ENCODE data around the gene FNDC7.

Gene FNDC7

DNA sequence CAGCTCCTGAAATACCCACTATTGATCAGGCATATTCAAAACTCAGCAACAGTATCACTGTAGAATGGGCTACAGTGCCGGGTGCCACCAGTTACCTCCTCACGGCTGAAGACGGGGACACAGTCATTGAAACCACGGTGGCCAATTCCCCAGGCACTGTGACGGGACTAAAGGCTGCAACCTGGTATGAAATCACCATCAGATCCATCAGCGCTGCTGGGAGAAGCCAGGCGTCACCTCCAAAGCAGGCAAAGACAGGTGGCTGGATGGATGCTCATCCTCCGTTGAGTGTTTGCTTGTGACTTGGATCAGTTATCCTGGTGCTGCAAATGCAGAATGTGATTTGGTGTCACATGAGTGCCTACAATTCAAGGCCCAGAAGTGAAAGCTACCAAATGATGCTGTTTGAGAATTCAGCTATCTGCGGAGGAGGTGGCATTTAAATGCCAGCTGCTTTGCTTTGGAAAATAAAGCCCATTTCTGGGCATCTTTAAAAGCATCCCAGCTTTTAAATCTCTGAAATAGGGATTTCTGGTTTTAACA, 5.1 kb downstream of the FNDC7 start:
- TF ChIP-seq GATA2 (IDR thresholded peaks at IDR 0.05; ENCODE audit: low read depth, low read length), result no peak
- TF ChIP-seq GATA3 (IDR thresholded peaks at IDR 0.05; ENCODE audit: low read depth, low read length), result no peak

DNA sequence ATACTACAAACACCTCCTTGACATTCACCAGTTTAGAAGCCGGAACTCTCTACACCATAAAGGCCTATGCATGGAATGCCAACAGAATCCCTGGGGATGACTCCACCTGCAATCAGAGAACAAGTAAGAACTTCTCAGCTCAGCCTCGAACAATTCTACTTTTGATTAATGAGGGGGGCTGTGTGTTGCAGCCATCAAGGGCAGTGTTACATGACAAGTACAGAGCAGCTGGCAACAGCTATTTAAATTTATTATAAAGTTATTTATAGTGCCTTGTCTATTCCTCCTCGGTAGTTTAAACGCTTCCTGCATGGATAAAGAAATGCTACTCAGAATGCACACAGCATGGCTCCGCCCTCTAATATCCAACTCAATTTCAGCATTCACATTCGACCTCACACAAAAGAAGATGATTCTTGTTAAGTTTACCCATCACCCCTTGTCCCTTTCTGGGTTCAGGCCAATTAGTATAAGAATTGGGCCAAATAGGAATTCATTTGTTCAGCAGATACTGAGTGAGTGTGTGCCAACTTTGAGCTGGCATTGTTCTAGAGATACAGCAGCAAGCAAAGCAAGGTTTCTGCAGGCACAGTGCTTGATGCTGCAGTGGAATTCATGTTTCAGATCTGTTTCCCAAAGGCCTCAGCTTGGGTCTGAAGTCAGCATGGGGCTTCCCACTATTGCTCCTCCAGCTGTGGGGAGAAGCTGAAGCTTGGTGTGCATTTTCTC, 6.4 kb downstream of the FNDC7 start:
- TF ChIP-seq GATA2 (IDR thresholded peaks at IDR 0.05; ENCODE audit: low read depth, low read length) (no peak), GATA3 (IDR thresholded peaks at IDR 0.05; ENCODE audit: low read depth, low read length) (no peak)

DNA sequence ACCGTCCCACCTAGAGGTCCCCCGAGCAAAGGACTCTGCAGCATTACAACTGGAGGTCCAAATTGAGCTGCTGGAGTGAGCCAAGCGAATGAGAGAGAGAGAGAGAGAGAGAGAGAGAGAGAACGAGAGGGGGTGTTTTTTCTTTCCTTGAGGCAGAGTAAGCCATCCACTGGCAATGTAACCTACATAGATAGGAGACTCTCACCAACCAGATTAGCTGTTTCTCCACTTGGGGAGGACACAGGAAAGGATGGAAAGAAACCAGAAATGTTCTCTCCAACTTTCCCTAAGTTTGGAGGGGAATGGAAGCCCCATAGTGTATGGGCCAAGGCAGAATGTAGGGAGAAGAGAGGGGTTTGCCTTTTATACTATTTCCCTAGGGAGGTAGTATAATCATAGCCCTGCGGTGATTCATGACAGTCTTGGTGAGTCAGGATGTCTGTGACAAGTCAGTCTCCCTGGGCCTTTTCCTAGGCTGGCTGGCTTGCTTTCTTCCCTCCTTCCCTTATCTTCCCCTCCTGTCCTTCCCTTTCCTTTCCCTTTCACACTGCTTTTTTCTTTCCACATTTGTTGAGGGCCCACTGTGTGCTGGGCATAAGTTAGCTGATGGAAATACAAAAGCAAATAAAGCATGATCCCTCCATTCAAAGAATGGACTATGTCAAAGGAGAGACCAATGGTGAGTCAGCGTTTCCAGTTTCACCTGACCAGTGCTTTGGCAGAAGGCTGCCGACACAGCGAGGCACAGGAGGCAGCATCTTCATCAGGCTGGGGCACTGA, 7.1 kb downstream of the FNDC7 start:
- TF ChIP-seq GATA2 (IDR thresholded peaks at IDR 0.05; ENCODE audit: low read depth, low read length), result no peak
- TF ChIP-seq GATA3 (IDR thresholded peaks at IDR 0.05; ENCODE audit: low read depth, low read length), result no peak

DNA sequence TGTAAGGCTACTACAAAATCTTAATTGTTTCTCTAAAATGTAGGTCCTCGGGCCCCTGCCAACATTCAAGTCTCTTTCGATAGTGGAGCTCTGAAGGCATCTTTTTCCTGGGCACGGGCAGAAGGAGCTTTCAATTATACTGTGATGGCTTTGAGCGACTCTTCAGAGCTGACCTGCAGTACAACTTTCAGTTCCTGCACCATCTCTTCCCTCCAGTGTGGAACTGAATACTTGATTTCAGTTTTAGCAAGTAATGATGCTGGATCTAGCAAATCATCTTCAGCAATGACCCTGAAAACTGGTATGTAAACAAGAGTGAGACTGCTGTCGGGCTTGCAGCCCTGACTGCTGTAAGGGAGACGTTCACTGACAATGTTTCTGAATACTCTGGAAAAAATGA, 9.6 kb downstream of the FNDC7 start:
- TF ChIP-seq GATA2 (IDR thresholded peaks at IDR 0.05; ENCODE audit: low read depth, low read length), result no peak
- no peak for TF ChIP-seq GATA3 (IDR thresholded peaks at IDR 0.05; ENCODE audit: low read depth, low read length)

DNA sequence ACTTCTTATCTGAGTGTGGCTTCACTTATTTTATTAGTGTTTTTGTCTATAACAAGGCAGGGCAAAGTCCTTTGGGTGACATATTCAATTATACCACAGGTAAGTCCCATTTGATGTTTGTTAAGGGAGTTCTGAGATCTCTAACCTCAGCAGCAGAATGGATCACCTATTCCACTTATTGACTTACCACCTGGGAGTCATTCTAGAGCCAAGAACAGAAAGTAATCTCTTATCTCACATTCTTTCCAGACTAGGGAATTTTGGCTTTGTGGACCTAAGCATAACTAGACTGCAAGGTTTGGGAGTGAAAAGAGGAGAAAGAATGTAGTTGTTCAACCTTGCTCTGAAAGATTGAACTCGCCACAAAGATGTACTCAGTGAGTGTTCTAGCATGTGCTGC, 13.2 kb downstream of the FNDC7 start:
- no peak for TF ChIP-seq GATA2 (IDR thresholded peaks at IDR 0.05; ENCODE audit: low read depth, low read length)
- no peak for TF ChIP-seq GATA3 (IDR thresholded peaks at IDR 0.05; ENCODE audit: low read depth, low read length)

DNA sequence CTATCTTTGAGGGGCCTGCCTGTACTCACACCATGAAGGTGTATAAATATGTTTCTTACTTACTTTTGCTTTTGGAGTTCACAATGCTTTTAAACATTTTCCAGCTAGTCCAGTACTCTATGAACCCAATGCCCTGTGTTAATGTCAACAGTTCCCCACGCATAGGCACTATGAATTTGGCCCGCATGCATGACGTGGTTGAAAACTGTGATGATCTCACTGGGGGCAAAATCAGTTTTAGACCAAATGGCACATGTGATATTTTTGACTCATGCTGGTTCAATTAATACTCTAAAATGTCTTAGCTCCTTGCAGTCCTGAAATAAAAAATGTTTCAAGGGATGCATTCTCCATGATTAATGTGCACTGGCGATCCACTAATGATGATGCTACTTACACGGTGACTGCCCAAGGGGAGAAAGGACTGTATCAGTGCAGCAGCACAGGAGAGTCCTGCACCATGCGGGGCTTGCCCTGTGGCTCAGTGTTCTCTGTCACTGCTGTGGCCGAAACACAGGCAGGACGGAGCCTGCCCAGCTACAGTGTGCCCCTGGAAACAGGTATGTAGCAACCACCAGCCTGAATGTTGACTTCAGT, 15.7 kb downstream of the FNDC7 start:
- TF ChIP-seq GATA2 (IDR thresholded peaks at IDR 0.05; ENCODE audit: low read depth, low read length) (no peak), GATA3 (IDR thresholded peaks at IDR 0.05; ENCODE audit: low read depth, low read length) (no peak)

DNA sequence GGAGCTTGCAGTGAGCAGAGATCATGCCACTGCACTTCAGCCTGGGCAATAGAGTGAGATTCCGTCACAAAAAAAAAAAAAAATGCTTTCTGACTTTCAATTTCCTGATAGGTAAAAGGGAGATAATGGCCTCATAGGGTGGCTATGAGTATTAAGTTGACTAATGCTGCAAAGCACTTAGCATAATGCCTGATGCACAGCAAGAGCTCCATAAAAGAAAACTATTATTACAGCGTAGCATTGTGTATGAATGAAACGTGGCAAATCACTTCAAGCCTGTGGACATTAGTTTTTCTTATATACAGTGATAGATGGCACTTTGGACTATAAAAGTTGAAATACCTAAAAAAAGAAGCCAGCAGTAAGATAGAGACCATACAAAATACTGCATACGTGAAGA, 16.8 kb downstream of the FNDC7 start:
- TF ChIP-seq GATA3 (IDR thresholded peaks at IDR 0.05; ENCODE audit: low read depth, low read length), result no peak
- no peak for TF ChIP-seq GATA2 (IDR thresholded peaks at IDR 0.05; ENCODE audit: low read depth, low read length)

DNA sequence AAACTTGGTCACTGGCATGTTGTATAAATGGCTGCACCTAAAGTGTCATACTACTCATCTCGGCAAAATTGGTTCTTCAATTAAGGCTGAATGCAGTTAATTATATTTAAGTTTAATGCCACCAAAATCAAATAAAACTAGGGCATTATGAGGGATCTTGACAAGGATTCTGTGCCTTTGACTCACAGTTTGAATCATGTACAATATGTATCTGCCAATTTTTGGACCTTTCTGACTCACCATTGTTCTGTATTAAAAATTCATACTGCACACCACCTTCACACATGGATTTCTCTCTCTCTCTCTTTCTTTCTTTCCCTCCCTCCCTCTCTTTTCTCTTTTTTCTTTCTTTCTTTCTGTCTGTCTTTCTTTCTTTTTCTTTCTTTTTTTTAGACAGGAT, 19.7 kb downstream of the FNDC7 start:
- no peak for TF ChIP-seq GATA2 (IDR thresholded peaks at IDR 0.05; ENCODE audit: low read depth, low read length)
- TF ChIP-seq GATA3 (IDR thresholded peaks at IDR 0.05; ENCODE audit: low read depth, low read length), result no peak

DNA sequence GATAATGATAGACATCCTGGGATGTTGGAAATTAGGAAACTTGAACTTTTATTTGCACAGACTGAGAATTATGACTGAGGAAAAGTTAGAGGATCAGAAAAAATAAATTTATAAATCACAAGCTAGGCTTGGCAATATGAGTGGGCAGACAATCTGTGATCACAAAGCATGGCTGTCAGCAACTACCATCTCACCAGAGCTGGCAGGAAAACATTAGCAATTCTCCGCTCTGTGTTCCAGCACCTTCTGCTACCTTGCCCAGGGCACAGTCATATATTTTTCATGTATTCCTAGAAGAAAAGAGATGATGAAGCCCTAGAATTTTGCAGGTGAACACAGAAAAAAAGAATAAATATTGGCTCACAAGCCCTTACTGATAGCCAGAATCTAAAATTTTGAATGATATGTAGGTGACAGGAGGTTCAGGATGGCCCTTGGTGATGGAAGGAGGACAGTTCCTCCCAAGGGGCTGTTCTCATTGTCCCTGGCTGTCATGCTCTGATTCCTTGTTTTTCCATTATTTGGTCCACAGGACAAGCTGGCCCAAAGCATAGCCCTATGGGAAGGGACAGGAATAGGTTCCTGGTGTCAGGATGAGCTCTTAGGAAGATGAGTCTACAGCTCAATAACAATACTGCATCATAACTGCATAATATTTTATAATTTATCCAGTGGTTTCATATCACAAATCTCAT, 21.6 kb downstream of the FNDC7 start:
- TF ChIP-seq GATA3 (IDR thresholded peaks at IDR 0.05; ENCODE audit: low read depth, low read length) (no peak), GATA2 (IDR thresholded peaks at IDR 0.05; ENCODE audit: low read depth, low read length) (no peak)

DNA sequence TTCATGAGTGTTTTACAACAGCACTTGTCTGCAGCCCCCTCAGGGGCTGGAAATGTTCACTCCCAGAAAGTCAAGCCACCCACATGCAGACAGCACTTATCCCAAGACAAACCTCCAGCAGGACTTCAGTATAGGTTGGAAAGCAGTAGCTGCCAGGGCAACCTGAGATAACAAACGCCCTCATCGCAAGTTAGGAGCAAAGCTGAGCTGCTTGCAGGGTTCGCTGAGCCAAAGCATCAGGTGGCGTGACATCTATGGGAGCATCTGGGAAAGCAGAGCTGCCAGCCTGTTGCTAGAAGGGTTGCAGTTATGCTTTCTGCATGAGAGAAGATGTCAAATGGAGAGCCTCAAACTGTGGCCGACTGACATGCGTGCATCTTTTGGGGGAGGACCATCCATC, 29.5 kb downstream of the FNDC7 start:
- no peak for TF ChIP-seq GATA2 (IDR thresholded peaks at IDR 0.05; ENCODE audit: low read depth, low read length)
- no peak for TF ChIP-seq GATA3 (IDR thresholded peaks at IDR 0.05; ENCODE audit: low read depth, low read length)

DNA sequence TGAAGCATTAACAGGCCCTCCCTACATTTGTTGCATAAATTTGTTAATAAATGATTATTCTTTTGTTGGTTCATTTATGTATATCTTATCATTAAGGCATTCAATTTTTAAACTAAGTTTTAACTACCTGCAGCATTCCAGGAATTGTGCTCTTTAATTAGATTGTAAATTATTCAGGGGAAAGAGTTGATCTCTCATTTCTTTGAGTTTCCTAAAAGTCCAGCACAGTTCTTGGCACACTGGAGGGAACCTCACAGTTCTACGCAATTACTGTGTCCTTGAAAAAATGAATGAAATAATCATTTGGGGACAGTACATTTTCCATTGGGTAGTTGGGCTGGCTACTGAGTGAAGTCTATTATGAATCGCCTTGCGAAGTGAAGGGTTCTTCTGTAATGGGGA, 33.3 kb downstream of the FNDC7 start:
- no peak for TF ChIP-seq GATA2 (IDR thresholded peaks at IDR 0.05; ENCODE audit: low read depth, low read length)
- TF ChIP-seq GATA3 (IDR thresholded peaks at IDR 0.05; ENCODE audit: low read depth, low read length), result no peak

DNA sequence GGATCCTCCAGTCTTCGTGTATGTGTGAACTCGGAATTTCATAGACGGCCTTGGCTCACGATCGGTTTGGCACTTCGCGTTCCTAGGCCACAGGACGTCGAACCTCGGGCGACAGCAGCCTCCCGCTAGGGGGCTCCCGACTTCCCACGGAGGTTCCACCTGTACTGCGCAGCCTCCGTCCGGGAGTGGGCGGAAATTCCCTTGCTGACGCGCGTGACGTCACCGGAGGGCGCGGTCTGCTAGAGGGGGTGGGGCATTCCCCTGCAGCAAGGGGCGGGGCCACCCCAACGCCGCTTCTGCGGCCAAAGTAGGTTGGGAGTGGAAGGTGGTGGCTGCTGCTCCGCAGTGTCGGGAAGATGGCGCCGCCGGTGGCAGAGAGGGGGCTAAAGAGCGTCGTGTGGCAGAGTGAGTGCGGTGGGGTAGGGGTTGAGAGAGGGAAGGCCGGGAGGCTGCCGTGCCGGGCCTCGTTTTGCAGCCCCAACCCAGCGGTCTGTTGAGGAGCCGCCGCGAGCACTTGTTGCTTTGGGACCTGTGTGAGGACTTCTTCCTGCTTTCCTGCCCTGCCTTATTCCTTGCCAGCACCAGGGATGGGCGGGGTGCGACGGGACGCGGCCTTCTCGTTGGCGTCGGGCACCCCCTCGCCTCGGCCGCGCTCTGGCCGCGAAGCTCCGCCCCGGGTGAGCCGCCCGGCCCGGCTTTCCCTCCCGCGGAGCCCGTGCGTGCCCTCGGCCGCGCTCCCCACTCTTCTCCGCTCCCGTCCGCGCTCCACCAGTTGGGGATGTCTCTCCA, 33.9 kb downstream of the FNDC7 start, which contains the start of gene STXBP3:
Gene STXBP3 (plus strand): TSS at position 293 of the 789 bp plus-strand sequence. CDS start 64 bp downstream, at position 357.
- TF ChIP-seq GATA3 (IDR thresholded peaks at IDR 0.05; ENCODE audit: low read depth, low read length) (no peak), GATA2 (IDR thresholded peaks at IDR 0.05; ENCODE audit: low read depth, low read length) (no peak)

DNA sequence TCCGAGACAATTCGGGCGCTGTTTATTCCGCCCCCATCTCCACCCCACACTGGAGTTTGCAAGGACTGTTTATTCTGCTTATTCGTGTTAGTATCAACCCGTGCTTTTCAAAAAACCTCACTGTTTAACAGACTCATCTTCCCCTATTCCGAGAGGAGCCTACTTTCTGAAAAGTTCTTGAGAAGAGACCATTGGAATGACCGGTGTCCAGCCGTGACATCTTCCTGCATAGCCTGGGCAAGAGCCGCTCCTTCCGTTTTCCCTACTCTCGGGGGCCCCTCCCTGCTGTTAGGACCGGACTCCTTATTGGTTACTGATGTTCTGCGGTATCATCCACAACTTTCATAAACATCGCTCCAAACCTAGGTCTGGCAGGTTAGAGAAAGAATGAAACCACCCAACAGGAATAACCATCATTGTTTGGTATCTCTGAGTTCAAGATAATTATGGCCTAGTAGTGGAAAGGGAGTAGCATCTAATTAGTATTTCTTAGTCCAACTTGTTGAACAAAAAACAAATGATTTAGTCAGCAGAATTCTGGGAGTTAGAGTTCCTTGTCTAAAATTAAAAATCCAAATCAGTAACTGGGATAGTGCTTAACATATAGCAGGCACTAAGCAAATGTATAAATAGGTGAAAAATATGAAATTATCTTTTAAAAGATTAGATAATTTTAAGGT, 34.6 kb downstream of the FNDC7 start:
- TF ChIP-seq GATA3 (IDR thresholded peaks at IDR 0.05; ENCODE audit: low read depth, low read length) (no peak), GATA2 (IDR thresholded peaks at IDR 0.05; ENCODE audit: low read depth, low read length) (no peak)

All from SH-SY5Y (cell line).